Germinal center (tissue), 1 donor: ENCODE results near the gene STK11IP.

Experiments used
- DNase-seq: peaks from one replicate; pipeline ENCODE4 v3.0.0; 2012; ENCODE audit warnings: mixed read lengths, low spot score

The STK11IP gene

GRCh38 chr2:219562049-219563020, 35.3 kb upstream of the STK11IP start:
- DNase-seq = no peak

DNA sequence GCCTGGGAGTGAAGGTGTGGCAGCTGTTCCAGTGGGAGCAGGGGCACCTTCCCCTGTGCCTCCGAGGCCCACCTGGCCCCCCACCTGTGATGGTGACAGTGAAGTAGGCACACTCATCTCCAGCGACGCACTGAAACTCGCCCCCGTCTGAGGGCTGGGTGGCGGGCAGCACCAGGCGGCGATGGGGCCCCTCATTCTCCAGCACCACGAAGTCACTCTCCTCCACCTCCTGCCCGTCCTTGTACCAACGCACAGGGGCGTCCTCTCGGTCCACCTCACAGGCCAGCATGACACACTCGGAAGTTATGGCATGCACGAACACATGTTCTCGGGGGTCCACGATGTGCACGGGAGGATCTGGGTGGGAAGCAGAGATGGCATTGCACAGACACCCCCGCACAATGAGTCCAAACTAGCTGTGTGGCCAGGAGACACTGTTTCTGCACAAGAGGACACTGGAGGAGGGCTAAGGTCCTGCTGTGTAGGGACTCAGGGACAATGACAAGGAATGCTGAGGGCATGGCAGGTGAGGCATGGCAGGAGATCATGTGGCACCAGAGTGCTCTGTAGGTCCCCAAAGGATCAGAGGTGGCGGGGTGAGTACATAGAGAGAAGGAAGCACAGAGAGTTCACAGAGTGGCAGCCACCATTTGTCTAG, 34.3 kb upstream of the STK11IP start:
- no peak for DNase-seq

DNA sequence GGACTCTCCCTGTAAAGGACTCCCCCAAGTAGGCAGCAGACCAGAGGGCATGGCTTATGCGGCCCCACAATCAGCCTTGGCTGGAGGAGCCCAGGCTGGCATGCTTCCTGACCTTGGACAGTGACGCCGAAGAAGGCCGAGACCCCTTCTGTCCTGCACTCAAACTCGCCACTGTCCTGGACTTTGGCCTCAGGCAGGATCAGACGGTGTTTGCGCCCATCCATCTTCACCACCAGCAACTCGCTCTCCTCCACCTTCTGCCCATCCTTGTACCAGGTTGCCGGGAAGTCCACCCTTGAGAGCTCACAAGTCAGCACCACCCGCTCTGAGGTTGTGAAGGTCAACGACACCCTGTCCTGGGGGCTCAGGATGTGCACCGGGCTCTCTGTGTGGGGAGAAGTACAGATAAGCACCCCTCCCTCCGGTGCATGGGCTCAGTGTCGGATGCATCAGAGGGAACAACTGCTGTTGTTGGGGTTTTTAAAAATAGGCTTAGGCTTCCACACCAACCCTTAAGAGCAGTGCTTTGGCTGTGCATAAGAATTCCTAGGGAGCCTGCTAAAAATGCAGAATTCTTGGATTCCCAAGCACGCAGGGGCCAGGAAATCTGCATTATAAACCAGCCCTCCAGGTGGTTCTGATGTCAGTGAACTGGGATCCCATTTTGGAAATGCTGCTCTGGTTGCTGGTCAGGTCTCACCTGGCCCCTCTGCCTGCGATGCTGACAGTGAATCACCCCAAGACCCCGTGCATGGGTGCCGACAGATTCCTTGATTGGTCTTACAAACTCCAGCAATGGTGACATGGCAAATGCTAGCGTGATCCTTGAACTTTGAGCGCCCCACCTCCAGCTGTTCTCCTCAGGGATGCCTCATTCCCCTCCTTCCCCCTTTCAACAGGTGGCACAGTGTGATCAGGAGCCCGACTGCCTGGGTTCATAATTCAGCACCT, 32.3 kb upstream of the STK11IP start:
- DNase-seq = no peak

DNA sequence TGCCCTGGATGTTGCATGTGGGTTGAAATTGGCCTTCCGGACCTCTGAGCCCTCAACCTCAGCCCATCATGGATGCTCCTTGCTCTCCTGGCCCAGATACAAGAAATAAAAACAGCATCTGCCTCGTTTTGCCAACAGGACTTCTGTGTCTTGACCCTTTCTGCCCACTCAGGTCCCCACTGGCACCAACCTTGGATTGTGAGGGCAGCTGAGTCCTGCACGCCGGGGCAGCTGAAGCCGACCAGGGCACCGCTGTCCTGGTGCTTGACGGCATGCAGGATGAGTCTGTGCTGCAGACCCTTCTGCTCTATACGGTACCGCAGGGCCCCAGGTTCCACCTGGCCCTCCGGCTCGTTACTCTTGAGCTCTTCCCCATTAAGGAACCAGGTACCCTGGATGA, 31.0 kb upstream of the STK11IP start:
- no peak for DNase-seq

DNA sequence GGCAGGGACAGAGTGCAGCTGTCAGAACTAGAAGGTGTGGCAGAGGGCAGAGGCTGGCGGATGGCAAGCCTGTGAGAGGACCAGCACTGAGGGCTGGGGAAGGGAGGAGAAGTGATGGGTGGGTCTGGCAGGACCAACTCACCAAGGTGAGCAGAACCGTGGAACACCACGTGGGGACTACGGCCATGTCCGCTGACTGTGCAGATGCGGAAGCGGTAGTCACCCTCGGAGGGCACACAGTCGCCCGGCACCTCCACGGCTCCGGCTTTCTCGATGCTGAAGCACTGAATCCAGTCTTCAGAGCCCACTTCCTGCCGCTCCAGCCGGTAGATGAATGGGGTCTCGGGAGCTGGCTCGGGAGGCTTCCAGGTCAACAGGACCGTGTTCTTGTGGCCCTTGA, 30.5 kb upstream of the STK11IP start:
- DNase-seq = no peak

DNA sequence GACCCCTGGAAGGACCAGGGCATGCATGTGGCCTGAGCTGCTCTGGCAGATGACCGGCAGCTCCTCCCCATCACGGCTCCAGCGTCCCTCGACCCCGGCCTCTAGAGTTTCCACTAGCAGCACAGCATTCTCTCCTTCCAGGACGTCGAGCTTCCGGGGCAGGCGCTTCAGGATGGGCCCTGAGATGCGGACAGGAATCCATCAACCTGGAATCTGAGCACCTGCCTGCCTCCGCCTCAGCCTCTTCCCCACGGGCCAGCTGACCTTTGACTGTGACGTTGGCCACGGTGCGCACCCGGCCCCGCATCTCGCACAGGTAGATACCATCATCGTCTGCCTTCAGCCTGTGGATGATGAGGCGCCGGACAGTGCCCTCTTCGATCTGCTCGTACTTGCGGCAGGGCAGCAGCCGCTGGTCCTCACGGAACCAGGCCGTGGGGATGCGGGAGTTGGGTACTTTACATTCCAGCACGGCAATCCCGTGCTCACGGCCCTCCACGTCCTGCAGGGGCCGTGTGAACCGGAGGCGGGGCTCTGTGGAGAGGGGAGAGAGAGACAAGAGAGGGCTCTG, 29.8 kb upstream of the STK11IP start:
- no peak for DNase-seq

DNA sequence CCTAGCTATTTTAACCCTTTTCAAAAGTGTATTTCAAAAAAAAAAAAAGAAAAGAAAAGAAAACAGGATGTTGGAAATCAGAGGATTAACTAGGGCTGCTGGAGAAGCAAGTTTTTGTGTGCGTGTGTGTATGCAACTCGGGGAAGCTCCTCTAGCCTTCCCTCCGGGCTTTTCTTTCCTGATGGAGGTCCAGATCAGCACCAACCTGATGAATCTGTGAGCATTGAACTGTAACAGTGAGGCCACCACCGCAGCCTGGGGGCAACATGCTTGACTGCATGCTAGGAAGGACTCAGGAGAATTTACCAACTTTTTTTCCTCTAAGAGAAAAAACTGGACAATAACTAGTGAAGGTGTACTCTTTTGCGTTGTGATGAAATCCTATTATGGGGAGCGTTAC, 28.6 kb upstream of the STK11IP start:
- DNase-seq = no peak

GRCh38 chr2:219569635-219570034, 28.0 kb upstream of the STK11IP start:
- no peak for DNase-seq

DNA sequence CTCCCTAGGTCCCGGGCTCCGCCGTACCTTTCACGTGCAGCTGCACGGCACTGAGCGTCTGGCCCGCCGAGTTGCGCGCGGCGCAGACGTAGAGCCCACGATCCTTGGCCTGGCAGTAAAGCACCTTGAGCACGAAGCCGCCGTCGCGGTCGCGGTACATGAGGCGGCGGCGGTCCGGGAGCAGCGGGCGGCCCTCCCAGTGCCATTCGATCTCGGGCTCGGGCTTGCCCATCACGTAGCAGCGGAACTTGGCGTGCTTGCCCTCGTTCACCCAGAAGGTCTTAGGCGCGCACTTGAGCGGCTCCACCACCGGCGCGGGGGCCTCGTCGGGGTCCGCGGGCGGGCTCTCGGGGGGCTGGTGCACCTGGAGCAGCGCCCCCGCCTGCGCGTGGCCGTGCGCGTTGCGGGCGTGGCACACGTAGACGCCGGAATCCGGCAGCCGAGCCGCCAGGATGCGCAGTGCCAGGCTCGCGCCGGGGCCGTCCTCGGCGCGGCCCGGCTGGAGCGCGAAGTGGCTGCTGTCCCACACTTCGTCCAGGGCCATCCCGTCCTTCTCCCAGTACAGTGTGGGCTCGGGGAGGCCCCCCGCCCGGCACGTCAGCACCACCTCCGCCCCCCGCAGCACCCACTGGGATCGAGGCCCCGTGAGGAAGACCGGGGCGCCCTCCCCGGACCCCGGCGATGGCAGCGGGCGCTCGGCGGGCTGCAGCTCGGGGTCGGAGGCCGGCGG, 27.3 kb upstream of the STK11IP start:
- DNase-seq = no peak

DNA sequence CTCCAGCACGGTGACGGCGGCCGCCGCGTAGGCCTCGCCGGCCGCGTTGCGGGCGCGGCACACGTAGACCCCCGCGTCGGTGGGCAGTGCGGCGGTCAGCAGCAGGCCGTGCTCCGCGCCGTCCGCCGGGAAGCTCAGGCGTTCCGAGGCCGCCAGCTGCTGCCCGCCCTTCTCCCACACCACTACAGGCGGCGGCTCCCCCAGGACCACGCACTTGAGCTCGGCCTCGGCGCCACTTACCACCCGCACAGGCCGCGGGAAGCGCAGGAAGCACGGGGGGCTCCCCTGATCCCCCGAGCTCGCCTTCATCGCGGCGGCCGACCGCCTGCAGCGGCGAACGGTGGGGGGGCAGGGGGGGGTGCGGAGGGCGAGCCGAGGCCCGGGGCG, 26.7 kb upstream of the STK11IP start:
- DNase-seq = no peak

DNA sequence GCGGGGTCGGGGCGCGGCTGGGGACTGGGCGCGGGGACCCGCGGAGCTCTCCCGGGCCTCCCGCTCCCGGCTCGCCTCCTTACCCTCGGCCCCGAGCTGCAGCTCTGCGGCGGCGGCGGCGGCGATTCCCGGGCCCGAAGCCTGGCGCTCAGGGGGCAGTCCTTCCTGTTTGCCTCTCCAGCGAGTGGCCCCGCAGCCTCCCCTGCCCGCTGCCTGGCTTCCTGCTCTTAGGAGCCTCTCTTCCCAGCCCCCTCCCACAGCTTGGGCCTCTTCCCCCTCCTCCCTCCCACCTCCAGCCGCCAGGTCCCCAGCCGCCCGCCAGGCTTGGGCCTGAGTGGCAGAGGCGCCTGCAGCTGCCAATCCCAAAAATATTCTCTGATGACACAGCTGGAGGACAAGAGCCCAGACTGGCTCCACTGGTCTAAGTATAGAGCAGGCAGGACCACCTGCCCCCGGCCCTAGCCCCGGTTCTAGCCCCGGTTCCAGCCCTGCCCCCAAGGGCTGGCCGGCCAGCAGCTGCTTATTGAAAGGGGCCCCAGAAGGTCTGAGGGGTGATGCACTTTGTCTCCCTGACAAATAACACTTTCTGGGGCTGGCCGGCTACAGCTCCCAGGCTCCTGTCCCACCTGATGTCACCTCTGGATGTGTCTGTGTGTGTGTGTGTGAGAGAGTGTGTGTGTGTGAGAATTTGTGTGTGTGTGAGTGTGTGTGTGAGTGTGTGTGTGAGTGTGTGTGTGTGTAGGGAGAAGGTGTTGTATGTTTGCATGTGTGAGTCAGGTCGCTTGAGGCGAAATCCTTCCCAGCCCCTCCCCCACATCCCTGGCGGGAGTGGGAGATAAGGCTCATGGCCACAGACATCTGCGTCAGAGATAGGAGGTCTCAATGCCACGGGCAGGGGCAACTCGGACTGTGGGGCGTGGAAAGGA, 26.1 kb upstream of the STK11IP start, which contains the start of gene OBSL1:
TSS of gene OBSL1 (minus strand) at position 229 of the 926 bp plus-strand sequence. CDS start 307 bp downstream, outside the sequence.
- DNase-seq = no peak

DNA sequence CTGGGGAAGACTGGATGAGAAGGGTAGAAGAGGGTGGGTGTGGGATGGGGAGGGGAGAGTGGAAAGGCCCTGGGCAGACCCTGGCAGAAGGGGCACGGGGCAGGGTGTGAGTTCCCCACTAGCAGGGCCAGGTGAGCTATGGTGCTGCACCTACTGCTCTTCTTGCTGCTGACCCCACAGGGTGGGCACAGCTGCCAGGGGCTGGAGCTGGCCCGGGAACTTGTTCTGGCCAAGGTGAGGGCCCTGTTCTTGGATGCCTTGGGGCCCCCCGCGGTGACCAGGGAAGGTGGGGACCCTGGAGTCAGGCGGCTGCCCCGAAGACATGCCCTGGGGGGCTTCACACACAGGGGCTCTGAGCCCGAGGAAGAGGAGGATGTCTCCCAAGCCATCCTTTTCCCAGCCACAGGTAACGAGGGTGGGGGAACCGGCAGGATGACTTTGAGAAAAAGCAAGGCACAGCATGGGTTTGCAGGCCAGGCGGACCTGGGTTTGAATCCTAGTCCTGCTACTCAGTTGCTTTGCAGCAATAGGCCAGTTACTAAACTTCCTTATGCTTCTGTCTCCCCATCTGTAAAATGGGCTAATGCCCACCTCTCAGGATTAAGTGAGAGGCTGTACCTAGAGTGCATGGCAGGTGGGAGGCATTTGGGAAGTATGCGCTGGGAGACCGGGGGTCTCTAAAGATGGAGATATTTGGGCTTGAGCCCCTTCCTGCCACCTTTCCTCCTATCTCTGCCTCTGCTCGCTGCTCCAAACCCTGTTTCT, 25.2 kb upstream of the STK11IP start, which contains the start of gene INHA:
TSS of gene INHA (plus strand) at position 74 of the 765 bp plus-strand sequence. CDS start at position 139, 65 bp downstream.
- DNase-seq = no peak

GRCh38 chr2:219573166-219573565, 24.5 kb upstream of the STK11IP start:
- DNase-seq = no peak

- DNase-seq = no peak
These were observed 23.0 kb upstream of the STK11IP start for GRCh38 chr2:219574484-219575311.

- no peak for DNase-seq
These were observed 21.8 kb upstream of the STK11IP start for GRCh38 chr2:219575566-219576504.

GRCh38 chr2:219576505-219577388, 20.9 kb upstream of the STK11IP start:
- no peak for DNase-seq
